Glutamatergic neuron (in vitro differentiated cells): ENCODE results near the gene SLC2A10. TPM values are rescaled to one million over a fixed set of nuclear protein-coding genes. Genes with fewer than 3 reads are reported as not detected.

Experiments used
- DNase-seq: peaks from one replicate; pipeline ENCODE4 v3.0.0; 2022
- H3K27ac Mint-ChIP-seq: one replicate; pipeline ENCODE4 v1.8.0; 2020; ENCODE audit warnings: mild to moderate bottlenecking, mixed read lengths, inconsistent platforms; ENCODE audit not compliant: unreplicated experiment
- H3K27me3 Mint-ChIP-seq: one replicate; pipeline ENCODE4 v1.8.0; 2020; ENCODE audit warnings: mild to moderate bottlenecking, moderate library complexity, mixed read lengths, inconsistent platforms; ENCODE audit not compliant: unreplicated experiment
- H3K36me3 Mint-ChIP-seq: one replicate; pipeline ENCODE4 v1.8.0; 2020; ENCODE audit warnings: mild to moderate bottlenecking, mixed read lengths, inconsistent platforms; ENCODE audit not compliant: unreplicated experiment
- H3K4me1 Mint-ChIP-seq: one replicate; pipeline ENCODE4 v1.8.0; 2020; ENCODE audit warnings: mild to moderate bottlenecking, low read depth, mixed read lengths, inconsistent platforms; ENCODE audit not compliant: unreplicated experiment
- H3K4me3 Mint-ChIP-seq: one replicate; pipeline ENCODE4 v1.8.0; 2020; ENCODE audit warnings: mild to moderate bottlenecking, mixed read lengths, inconsistent platforms; ENCODE audit not compliant: unreplicated experiment
- H3K9me3 Mint-ChIP-seq: one replicate; pipeline ENCODE4 v1.8.0; 2020; ENCODE audit warnings: mild to moderate bottlenecking, moderate library complexity, mixed read lengths, inconsistent platforms; ENCODE audit not compliant: unreplicated experiment
- total RNA-seq: library from RNA; stranded (reverse); fragmentation: NEBNext Ultra II Directional; extraction: Animal tissue kit (Norgen Biotek cat#: 25700); gene quantifications from one replicate; pipeline ENCODE4 v1.2.1, GENCODE V29; 2021; ENCODE audit not compliant: unreplicated experiment
- TF ChIP-seq, protein P1 (sequence below): fragments of 200-600 bp; sonication (generic); IDR thresholded peaks from one replicate; pipeline ENCODE4 v1.5.0; 2021; ENCODE audit not compliant: partially characterized antibody, unreplicated experiment

The SLC2A10 gene
- total RNA-seq, 1 donor from 2014 or later: 0.37 TPM

DNA sequence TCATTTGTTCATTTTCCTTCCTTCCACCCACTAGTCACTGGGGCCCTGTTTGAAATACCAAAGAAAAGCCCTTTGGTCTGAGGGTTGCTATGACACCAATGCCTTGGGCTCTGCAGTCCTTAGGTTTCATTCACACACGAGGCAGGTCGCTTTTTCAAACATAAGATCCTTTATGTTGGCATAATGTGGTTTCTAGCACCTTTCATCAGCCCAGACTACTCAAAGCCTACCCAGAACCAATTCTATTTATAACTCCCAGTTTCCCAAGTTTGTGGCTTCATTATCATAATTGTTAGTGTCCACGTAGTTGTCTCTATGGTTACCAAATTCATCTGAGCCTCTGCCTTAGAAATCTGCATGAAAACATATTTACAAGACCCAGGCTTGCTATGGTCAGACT lies 13.6 kb upstream of the SLC2A10 start:
- Mint-ChIP-seq H3K27me3 (no peaks in the 10 kb centered on the region), H3K9me3 (no peaks in the 10 kb centered on the region), H3K4me3 (no peak overlapping the region), H3K4me1 (no peaks in the 10 kb centered on the region), H3K27ac (no peak overlapping the region), H3K36me3 (no peaks in the 10 kb centered on the region)
- TF ChIP-seq, protein P1, sequence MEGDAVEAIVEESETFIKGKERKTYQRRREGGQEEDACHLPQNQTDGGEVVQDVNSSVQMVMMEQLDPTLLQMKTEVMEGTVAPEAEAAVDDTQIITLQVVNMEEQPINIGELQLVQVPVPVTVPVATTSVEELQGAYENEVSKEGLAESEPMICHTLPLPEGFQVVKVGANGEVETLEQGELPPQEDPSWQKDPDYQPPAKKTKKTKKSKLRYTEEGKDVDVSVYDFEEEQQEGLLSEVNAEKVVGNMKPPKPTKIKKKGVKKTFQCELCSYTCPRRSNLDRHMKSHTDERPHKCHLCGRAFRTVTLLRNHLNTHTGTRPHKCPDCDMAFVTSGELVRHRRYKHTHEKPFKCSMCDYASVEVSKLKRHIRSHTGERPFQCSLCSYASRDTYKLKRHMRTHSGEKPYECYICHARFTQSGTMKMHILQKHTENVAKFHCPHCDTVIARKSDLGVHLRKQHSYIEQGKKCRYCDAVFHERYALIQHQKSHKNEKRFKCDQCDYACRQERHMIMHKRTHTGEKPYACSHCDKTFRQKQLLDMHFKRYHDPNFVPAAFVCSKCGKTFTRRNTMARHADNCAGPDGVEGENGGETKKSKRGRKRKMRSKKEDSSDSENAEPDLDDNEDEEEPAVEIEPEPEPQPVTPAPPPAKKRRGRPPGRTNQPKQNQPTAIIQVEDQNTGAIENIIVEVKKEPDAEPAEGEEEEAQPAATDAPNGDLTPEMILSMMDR: no peak
- no peak for DNase-seq

DNA sequence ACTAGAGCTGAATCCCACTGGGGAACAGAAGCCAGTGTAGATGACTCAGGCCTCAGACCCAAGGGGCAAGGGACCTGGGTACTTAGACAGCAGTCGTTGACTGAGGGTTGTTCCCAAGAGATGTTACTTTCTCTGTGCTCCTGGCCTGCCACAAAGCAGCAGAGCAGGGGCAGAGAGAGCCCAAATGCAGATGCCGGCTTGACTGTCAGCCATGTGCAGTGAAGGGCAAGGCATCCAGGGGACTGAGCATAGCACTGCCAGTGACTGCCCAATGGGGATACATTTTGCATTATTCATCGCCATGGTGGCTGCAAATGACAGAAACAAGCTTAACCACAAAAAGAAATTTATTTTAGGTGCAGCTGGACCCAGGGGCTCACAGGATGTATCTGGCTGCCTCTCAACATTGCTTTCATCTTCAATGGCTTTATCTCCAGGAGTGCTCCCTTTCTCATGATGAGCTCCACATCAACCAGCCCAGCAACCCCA lies 12.6 kb upstream of the SLC2A10 start:
- H3K4me1 Mint-ChIP-seq: no peaks in the 10 kb centered on the region
- H3K36me3 Mint-ChIP-seq: no peaks in the 10 kb centered on the region
- H3K27me3 Mint-ChIP-seq: no peaks in the 10 kb centered on the region
- no peak overlapping the region for H3K4me3 Mint-ChIP-seq
- no peaks in the 10 kb centered on the region for H3K9me3 Mint-ChIP-seq
- no peak for DNase-seq
- H3K27ac Mint-ChIP-seq: no peak overlapping the region
- TF ChIP-seq, protein P1: no peak

DNA sequence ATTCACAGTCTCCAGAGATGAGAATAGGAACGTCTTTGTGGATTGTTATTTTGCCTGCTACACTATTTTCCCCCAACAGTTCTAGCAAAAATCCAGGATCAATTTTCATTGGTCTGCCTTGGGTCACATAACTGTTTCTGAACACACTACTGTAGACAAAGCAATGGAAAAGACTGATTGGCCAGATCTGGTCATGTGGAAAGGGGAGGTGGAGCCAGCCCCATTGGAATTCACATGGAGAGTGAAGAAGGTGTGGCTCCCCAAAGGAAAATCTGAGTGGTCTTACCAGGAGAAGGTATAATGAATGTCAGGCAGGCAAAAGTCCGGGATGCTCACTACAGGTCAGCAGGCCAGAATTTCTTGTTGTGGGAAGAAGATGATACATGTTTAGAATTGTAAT lies 10.7 kb upstream of the SLC2A10 start:
- DNase-seq: no peak
- Mint-ChIP-seq H3K9me3 (no peaks in the 10 kb centered on the region), H3K27ac (no peak overlapping the region), H3K36me3 (no peaks in the 10 kb centered on the region), H3K4me1 (no peaks in the 10 kb centered on the region), H3K4me3 (no peak overlapping the region), H3K27me3 (no peaks in the 10 kb centered on the region)
- TF ChIP-seq, protein P1: no peak

DNA sequence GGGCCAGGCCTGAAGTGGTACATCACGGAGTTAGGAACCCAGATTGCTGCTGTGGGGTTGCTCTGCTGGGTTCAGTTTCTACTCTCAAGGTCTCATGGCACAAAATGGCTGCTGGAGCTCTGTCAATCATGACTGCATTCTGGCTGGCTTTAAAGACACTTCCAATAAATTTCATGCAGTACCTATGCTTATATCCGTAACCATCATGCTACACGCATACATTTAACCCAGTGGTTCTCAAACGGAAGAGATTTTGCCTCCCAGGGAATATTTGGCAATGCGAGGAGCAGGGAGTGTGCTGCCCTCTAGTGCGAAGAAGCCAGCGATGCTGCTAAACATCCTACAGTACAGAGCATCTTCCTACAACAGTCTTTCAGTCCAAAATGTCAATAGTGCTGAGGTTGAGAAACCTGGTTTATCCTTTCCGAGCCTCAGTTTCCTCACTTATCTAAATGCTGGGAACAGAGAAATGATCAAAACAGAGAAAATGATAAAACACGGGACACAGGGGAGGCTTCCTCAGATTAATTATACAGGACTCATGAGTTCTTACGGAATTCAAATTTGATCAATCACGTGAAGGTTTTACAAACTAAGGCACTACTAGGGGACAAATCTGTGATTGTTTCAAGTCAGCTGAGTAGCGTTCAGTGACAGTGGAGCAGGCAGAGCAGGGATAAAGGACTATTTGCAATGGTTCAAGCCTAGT lies 9.6 kb upstream of the SLC2A10 start:
- Mint-ChIP-seq H3K27ac (no peak overlapping the region), H3K4me3 (no peak overlapping the region), H3K4me1 (no peaks in the 10 kb centered on the region), H3K9me3 (no peaks in the 10 kb centered on the region), H3K36me3 (no peaks in the 10 kb centered on the region), H3K27me3 (no peaks in the 10 kb centered on the region)
- TF ChIP-seq, protein P1: peak; percentile 61
- DNase-seq: peak; percentile 42

DNA sequence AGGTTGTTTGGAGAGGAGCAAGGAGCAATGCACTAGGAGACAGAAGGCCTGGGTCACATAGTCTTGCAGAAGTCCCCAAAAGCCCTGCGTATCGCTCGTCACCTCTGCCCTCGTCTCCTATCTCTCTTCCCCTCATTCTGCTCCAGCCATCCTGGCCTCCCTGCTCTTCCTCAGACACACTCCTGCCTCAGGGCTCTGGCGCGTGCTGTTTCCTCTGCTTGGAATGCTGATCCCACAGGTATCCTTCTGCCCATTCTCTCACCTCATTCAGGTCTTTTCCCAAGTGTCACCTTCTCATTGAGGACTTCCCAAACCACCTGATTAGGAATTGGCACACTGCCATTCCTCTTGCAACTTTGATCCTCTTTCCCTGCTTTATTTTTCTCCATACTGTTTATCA lies 9.0 kb upstream of the SLC2A10 start:
- H3K36me3 Mint-ChIP-seq: no peaks in the 10 kb centered on the region
- TF ChIP-seq, protein P1: no peak
- no peak overlapping the region for H3K4me3 Mint-ChIP-seq
- no peaks in the 10 kb centered on the region for H3K27me3 Mint-ChIP-seq
- no peak overlapping the region for H3K27ac Mint-ChIP-seq
- no peaks in the 10 kb centered on the region for H3K9me3 Mint-ChIP-seq
- no peaks in the 10 kb centered on the region for H3K4me1 Mint-ChIP-seq
- no peak for DNase-seq
